Endothelial cell of hepatic sinusoid (primary cell): Measurements from ENCODE around the gene MIER2.
"Not testable (repeated sequence)": the region's sequence is repeated elsewhere in the genome, so short reads cannot be mapped to it uniquely, and the experiment has no call there.

Experiments
- in situ Hi-C: cut with HindIII; loops from 2 replicates; pipeline ENCODE4 v1.10.0; 2017; ENCODE audit warnings: low sequenced_read_pairs

MIER2 gene

GRCh38 chr19:344625-345319, at the start of gene MIER2:
TSS of gene MIER2 (minus strand) at chr19:344796. CDS start at chr19:344782, 14 bp downstream.
- in situ Hi-C loops = no loop called here

- in situ Hi-C loops = not testable (repeated sequence)
Measured at GRCh38 chr19:393560-393959, 49.0 kb upstream of the MIER2 start.

GRCh38 chr19:392375-392970, 47.9 kb upstream of the MIER2 start:
- in situ Hi-C loops = no loop called here

GRCh38 chr19:391726-392374, 47.3 kb upstream of the MIER2 start:
- in situ Hi-C loops = no loop called here

DNA sequence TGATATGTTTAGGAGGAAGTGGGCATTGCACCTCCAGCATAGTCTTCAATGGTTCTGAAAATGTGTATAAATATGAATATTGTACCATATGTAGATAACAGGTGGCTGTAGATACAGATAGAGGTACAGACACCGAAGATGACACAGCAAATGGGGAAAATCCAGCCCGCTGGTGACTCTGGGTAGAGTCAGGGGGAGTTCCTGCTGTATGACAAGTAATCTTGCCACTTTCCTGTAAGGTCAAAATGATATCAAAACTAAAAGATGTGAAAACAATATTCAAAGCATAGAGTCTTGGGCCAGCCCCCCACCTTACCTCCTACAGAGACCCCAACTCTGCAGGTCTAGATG, 46.6 kb upstream of the MIER2 start:
- in situ Hi-C loops = no loop called here

- in situ Hi-C loops = no loop called here
Measured at GRCh38 chr19:390386-391206, 46.0 kb upstream of the MIER2 start.

GRCh38 chr19:389935-390289, 45.3 kb upstream of the MIER2 start:
- in situ Hi-C loops = no loop called here

GRCh38 chr19:389255-389934, 44.8 kb upstream of the MIER2 start:
- in situ Hi-C loops = no loop called here

DNA sequence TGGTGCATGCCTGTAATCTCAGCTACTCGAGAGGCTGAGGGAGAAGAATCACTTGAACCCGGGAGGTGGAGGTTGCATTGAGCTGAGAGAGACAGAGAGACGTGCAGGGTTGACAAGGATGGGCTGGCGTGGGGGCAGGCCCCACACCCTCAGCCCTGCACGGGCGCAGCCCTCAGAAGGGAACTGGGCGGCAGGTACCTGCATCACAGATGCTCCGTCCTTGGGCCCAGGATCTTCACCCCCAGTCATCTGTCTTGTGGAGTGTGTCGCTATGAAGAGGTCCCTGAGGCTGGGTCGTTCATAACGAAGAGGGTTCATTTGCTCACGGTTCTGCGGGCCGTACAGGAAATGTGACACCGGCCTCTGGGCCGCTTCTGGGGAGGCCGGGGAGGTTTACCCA, 44.1 kb upstream of the MIER2 start:
- in situ Hi-C loops = no loop called here

- in situ Hi-C loops = no loop called here
Measured at GRCh38 chr19:387777-388176, 43.2 kb upstream of the MIER2 start.

- in situ Hi-C loops = not testable (repeated sequence)
Measured at GRCh38 chr19:386632-387301, 42.2 kb upstream of the MIER2 start.

GRCh38 chr19:386189-386588, 41.6 kb upstream of the MIER2 start:
- in situ Hi-C loops = not testable (repeated sequence)

- in situ Hi-C loops = no loop called here
Measured at GRCh38 chr19:384799-385169, 40.2 kb upstream of the MIER2 start.

GRCh38 chr19:383922-384798, 39.6 kb upstream of the MIER2 start:
- in situ Hi-C loops = no loop called here

DNA sequence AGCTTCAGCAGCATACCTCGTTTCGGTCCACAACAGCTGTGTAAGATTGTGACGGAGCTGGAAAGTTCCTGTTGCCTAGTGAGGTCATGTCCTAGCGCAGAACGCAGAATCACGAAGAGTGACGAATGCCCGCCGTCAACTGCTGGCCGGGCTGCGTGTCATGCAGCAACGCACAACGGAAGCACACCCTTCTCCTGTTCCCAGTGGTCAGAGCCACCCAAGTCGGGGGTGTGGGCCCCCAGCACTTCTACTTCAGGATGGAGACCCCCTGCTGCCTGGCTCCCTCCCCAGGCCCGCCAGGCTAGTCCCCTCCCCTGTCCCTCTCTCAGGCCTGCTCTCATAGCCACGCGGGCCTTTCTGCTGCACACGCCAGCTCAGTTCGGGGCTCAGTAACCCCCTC, 38.4 kb upstream of the MIER2 start:
- in situ Hi-C loops = no loop called here

- in situ Hi-C loops = not testable (repeated sequence)
Measured at GRCh38 chr19:382578-382977, 38.0 kb upstream of the MIER2 start.

- in situ Hi-C loops = not testable (repeated sequence)
Measured at GRCh38 chr19:381901-382300, 37.3 kb upstream of the MIER2 start.

DNA sequence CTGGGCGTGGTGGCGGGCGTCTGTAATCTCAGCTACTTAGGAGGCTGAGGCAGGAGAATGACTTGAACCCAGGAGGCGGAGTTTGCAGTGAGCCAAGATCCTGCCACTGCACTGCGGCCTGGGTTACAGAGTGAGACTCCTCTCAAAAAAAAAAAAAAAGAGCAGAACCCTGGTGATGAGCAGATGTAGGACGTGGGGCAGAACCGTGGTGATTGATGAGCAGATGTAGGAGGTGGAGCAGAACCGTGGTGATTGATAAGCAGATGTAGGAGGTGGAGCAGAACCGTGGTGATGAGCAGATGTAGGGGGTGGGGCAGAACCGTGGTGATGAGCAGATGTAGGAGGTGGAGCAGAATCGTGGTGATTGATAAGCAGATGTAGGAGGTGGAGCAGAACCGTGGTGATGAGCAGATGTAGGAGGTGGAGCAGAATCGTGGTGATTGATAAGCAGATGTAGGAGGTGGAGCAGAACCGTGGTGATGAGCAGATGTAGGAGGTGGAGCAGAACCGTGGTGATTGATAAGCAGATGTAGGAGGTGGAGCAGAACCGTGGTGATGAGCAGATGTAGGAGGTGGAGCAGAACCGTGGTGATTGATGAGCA, 36.1 kb upstream of the MIER2 start:
- in situ Hi-C loops = not testable (repeated sequence)

DNA sequence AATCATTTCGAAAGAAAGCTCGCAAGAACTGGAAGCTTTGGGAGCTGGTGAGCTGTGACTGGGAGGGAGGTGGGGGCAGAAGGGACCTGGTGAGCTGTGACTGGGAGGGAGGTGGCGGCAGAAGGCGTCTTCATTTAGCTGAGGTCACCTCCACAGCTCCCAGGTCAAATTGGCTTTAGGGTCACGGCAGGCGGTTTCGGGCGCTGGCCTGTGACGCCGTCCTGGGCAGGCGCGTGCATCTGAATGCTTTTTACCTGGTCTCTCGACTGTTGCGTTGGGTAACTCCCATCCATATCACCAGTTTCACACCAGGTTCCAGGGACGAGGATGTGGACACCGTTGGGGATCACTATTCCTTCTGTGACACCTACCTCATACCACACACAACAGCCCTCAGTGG, 35.2 kb upstream of the MIER2 start:
- in situ Hi-C loops = no loop called here
